Measurements from ENCODE around the gene DCTN3.

- TF ChIP-seq CTCF (IDR thresholded peaks at IDR 0.05): no peak
- no peak for TF ChIP-seq POLR2A (IDR thresholded peaks at IDR 0.05)
Measured at GRCh38 chr9:34633166-34633565, 12.9 kb upstream of the DCTN3 start.
